B cell (primary cell): ENCODE measurements around the gene PRKCA. TPM values are rescaled to one million over a fixed set of nuclear protein-coding genes. Genes with fewer than 3 reads are reported as not detected.

Experiments used
- ATAC-seq: fragments of 200-7000 bp; cut with Tn5 transposase; one replicate; pipeline ENCODE4 v1.10.0; 2021; ENCODE audit warnings: low read depth, mild to moderate bottlenecking, moderate number of reproducible peaks, moderate library complexity
- CTCF ChIA-PET: fragments of 350-600 bp; sonication (Branson Sonifier 250); formaldehyde crosslinking; loops from one replicate; lab custom pipeline; 2021; ENCODE audit warnings: antibody characterized with exemption, inconsistent platforms; lab: Charles Lee
- POLR2A ChIA-PET: fragments of 350-600 bp; sonication (Branson Sonifier 250); formaldehyde crosslinking; loops from one replicate; lab custom pipeline; 2021; ENCODE audit warnings: antibody characterized with exemption; lab: Charles Lee
- DNase-seq: peaks from one replicate; pipeline ENCODE4 v3.0.0; 2013
- H2AFZ ChIP-seq: 2 replicates; pipeline ENCODE4 v1.6.1; 2012; ENCODE audit warnings: mild to moderate bottlenecking, low read depth, low read length; ENCODE audit not compliant: insufficient read depth, poor library complexity, severe bottlenecking
- H3K27ac ChIP-seq, 2 donors: 1 replicate in 1 of 2; 2 replicates in 1 of 2; pipeline ENCODE4 v1.5.1; 2012 to 2013; ENCODE audit warnings: low read length in 2 of 2, mild to moderate bottlenecking in 2 of 2, moderate library complexity in 1 of 2
- H3K27me3 ChIP-seq, 4 experiments: fragments of 200-600 bp in 1 of 4; sonication (generic) in 1 of 4; replicated peaks in 1 of 4; 1 replicate in 2 of 4; 2 replicates in 2 of 4; pipeline versions ENCODE4 v1.6.1 to v1.7.0; 2013 to 2016; ENCODE audit warnings: low read length in 3 of 4, mild to moderate bottlenecking in 2 of 4, mixed read lengths in 1 of 4, moderate library complexity in 1 of 4; ENCODE audit not compliant: insufficient read depth in 4 of 4, control insufficient read depth in 3 of 4; ENCODE audit errors: control extremely low read depth in 1 of 4
- H3K36me3 ChIP-seq, 2 experiments: replicated peaks in 1 of 2; 1 replicate in 1 of 2; 2 replicates in 1 of 2; pipeline versions ENCODE4 v1.6.1 to v1.7.1; 2013; ENCODE audit warnings: low read length in 1 of 2; ENCODE audit not compliant: insufficient read depth in 2 of 2, control insufficient read depth in 1 of 2; ENCODE audit errors: control extremely low read depth in 1 of 2, extremely low read depth in 1 of 2
- H3K4me1 ChIP-seq, 2 donors: fragments of 200-600 bp in 1 of 2; sonication (generic) in 1 of 2; 1 replicate in 1 of 2; 2 replicates in 1 of 2; pipeline versions ENCODE4 v1.5.1 to v1.6.1; 2013 to 2017; ENCODE audit warnings: low read length in 2 of 2; ENCODE audit not compliant: control insufficient read depth in 2 of 2, insufficient read depth in 2 of 2
- H3K4me2 ChIP-seq: replicated peaks from 2 replicates; pipeline ENCODE3; 2012; ENCODE audit warnings: mild to moderate bottlenecking, low read depth, low read length; ENCODE audit not compliant: poor library complexity, severe bottlenecking
- H3K4me3 ChIP-seq, 5 experiments: fragments of 200-600 bp in 1 of 5; sonication (generic) in 1 of 5; 1 replicate in 3 of 5; 2 replicates in 2 of 5; pipeline versions ENCODE4 v1.5.1 to v1.7.0; 2011 to 2016; ENCODE audit warnings: low read length in 4 of 5, mild to moderate bottlenecking in 4 of 5, low read depth in 2 of 5, control low read depth in 1 of 5, moderate library complexity in 1 of 5; ENCODE audit not compliant: insufficient read depth in 1 of 5; ENCODE audit errors: control extremely low read depth in 1 of 5, extremely low read depth in 1 of 5
- H3K79me2 ChIP-seq: fragments of 200-600 bp; sonication (generic); one replicate; pipeline ENCODE4 v1.6.0; 2016; ENCODE audit warnings: low read length; ENCODE audit not compliant: control insufficient read depth, insufficient read depth
- H3K9ac ChIP-seq: fragments of 200-600 bp; sonication (generic); 2 replicates; pipeline ENCODE4 v1.6.1; 2017; ENCODE audit warnings: mild to moderate bottlenecking, low read length, moderate library complexity
- H3K9me3 ChIP-seq, 3 donors: one replicate each; pipeline versions ENCODE4 v1.6.1 to v1.7.1; 2013; ENCODE audit warnings: low read length in 2 of 3; ENCODE audit not compliant: control insufficient read depth in 2 of 3, insufficient read depth in 1 of 3; ENCODE audit errors: control extremely low read depth in 1 of 3
- H4K20me1 ChIP-seq: 2 replicates; pipeline ENCODE4 v1.6.0; 2012; ENCODE audit warnings: mild to moderate bottlenecking, low read length; ENCODE audit not compliant: insufficient read depth, control insufficient read depth, poor library complexity, severe bottlenecking
- H3K27ac Mint-ChIP-seq: one replicate; pipeline ENCODE4 v1.8.0; 2021; ENCODE audit warnings: mixed read lengths
- H3K27me3 Mint-ChIP-seq: one replicate; pipeline ENCODE4 v1.8.0; 2021; ENCODE audit warnings: mixed read lengths
- H3K4me1 Mint-ChIP-seq: one replicate; pipeline ENCODE4 v1.8.0; 2021; ENCODE audit warnings: mixed read lengths
- H3K4me3 Mint-ChIP-seq: one replicate; pipeline ENCODE4 v1.8.0; 2021; ENCODE audit warnings: mixed read lengths
- H3K9me3 Mint-ChIP-seq: one replicate; pipeline ENCODE4 v1.8.0; 2022; ENCODE audit warnings: mixed read lengths; ENCODE audit not compliant: insufficient read depth
- CTCF ChIP-seq: fragments of 200-600 bp; IDR thresholded peaks from one replicate; pipeline ENCODE4 v1.8.0; 2022; ENCODE audit warnings: antibody characterized with exemption, mild to moderate bottlenecking
- EZH2 ChIP-seq: IDR thresholded peaks from 2 replicates; pipeline ENCODE4 v1.6.1; 2012; ENCODE audit warnings: borderline replicate concordance, low read depth, mild to moderate bottlenecking, moderate library complexity, low read length; ENCODE audit not compliant: insufficient read depth, poor library complexity, severe bottlenecking
- WGBS: methylation state at CpG from one replicate; pipeline ENCODE4 v1.1.5; 2013; ENCODE audit warnings: missing lambda C conversion rate; ENCODE audit not compliant: insufficient coverage; 5-methylcytosine and 5-hydroxymethylcytosine counted together
- intact Hi-C: fragments of 100-400 bp; cut with micrococcal nuclease; formaldehyde crosslinking; loops from one replicate; pipeline ENCODE4 v1.10.0; 2022
- polyA plus RNA-seq: library from polyadenylated mRNA; depleted of rRNA; stranded (reverse); fragments of >200 nt; gene quantifications from 2 replicates; pipeline ENCODE4 v1.2.3, GENCODE V29; 2012
- total RNA-seq, 2 donors: library from RNA; stranded (reverse); fragments of 120-200 nt in 1 of 2; gene quantifications; 1 replicate in 1 of 2; 2 replicates in 1 of 2; pipeline versions ENCODE4 v1.2.3 to v1.2.4, GENCODE V29; 2013 to 2022

Gene PRKCA
- total and polyA plus RNA-seq, 2 donors (not counting 1 experiment from before 2014, with no cell fraction given), result 0.33 to 7.7 TPM

- H3K79me2 ChIP-seq, result no peaks in the 10 kb centered on the region
- Mint-ChIP-seq H3K9me3 (peaks cover 6% of the 10 kb centered on the region), H3K4me1 (no peaks in the 10 kb centered on the region), H3K27me3 (no peaks in the 10 kb centered on the region), H3K27ac (no peak overlapping the region), H3K4me3 (no peak overlapping the region)
- H3K4me2 ChIP-seq, result no peak overlapping the region
- ChIA-PET CTCF (no interaction called here), POLR2A (no interaction called here)
- peaks cover 0 to 3% (median 0%) of the 10 kb centered on the region in 3 donors for H3K9me3 ChIP-seq
- no peak for TF ChIP-seq EZH2
- no peak for TF ChIP-seq CTCF
- intact Hi-C loops, result no loop called here
- no peaks in the 10 kb centered on the region for H3K36me3 ChIP-seq
- no peak overlapping the region for H2AFZ ChIP-seq
- no peak overlapping the region for H3K4me3 ChIP-seq
- 90% methylated on average over 5 of the region's 11 CpGs for WGBS
- H3K27me3 ChIP-seq, result no peaks in the 10 kb centered on the region
- ATAC-seq (no peak), DNase-seq (no peak)
- no peaks in the 10 kb centered on the region for H3K4me1 ChIP-seq
- H4K20me1 ChIP-seq, result no peaks in the 10 kb centered on the region
- no peak overlapping the region for H3K27ac ChIP-seq
- H3K9ac ChIP-seq, result no peak overlapping the region
These were observed 377.5 kb downstream of the PRKCA start for GRCh38 chr17:66679631-66680517.

- Histone ChIP-seq H3K4me2 (no peak overlapping the region), H3K9ac (no peak overlapping the region), H3K36me3 (no peaks in the 10 kb centered on the region), H3K27me3 (no peaks in the 10 kb centered on the region), H3K9me3 (peaks cover 0 to 3% (median 0%) of the 10 kb centered on the region in 3 donors), H4K20me1 (no peaks in the 10 kb centered on the region), H2AFZ (no peak overlapping the region), H3K4me3 (no peak overlapping the region), H3K4me1 (no peaks in the 10 kb centered on the region), H3K79me2 (no peaks in the 10 kb centered on the region), H3K27ac (no peak overlapping the region)
- 97% methylated on average over 3 of the region's 5 CpGs for WGBS
- CTCF ChIA-PET, result no interaction called here
- H3K27me3 Mint-ChIP-seq, result no peaks in the 10 kb centered on the region
- ATAC-seq (no peak), DNase-seq (no peak)
- H3K4me1 Mint-ChIP-seq, result no peaks in the 10 kb centered on the region
- no peak overlapping the region for H3K4me3 Mint-ChIP-seq
- no peak overlapping the region for H3K27ac Mint-ChIP-seq
- TF ChIP-seq EZH2 (no peak), CTCF (no peak)
- POLR2A ChIA-PET, result no interaction called here
- peaks cover 6% of the 10 kb centered on the region for H3K9me3 Mint-ChIP-seq
- intact Hi-C loops, result no loop called here
These were observed 379.9 kb downstream of the PRKCA start for GRCh38 chr17:66682283-66682682.
